Colon (tissue), 2 donors: ENCODE data around the gene HBP1.
"Not testable (repeated sequence)": the region's sequence is repeated elsewhere in the genome, so short reads cannot be mapped to it uniquely, and the experiment has no call there.

Experiments used
- FAIRE-seq: peaks from 2 replicates; lab custom pipeline; 2012; peaks lifted over from hg19 to GRCh38; lab: Jason Lieb, UNC
- donor health status: control.
- donor health status: control.

Gene HBP1

DNA sequence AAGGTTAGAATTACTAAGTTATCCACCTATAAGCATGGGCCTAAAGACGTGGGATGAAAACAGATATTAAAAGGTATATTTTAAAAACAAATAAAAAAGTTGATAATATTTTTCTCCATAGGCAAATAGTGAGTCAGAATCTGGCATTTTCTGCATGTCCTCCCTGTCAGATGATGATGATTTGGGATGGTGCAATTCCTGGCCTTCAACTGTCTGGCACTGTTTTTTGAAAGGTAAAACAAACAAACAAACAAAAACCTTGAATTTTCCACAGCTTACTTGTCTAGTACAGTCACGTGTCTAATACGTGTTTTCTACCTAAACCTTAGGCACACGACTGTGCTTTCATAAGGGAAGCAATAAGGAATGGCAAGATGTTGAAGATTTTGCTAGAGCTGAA, 17.4 kb downstream of the HBP1 start:
- no peak for FAIRE-seq

GRCh38 chr7:107187774-107188173, 19.0 kb downstream of the HBP1 start:
- no peak for FAIRE-seq

- no peak for FAIRE-seq
Observed at GRCh38 chr7:107190090-107190489, 21.3 kb downstream of the HBP1 start.

- no peak for FAIRE-seq
Observed at GRCh38 chr7:107194052-107194451, 25.2 kb downstream of the HBP1 start.

- FAIRE-seq = no peak
Observed at GRCh38 chr7:107196834-107197610, 28.2 kb downstream of the HBP1 start.

DNA sequence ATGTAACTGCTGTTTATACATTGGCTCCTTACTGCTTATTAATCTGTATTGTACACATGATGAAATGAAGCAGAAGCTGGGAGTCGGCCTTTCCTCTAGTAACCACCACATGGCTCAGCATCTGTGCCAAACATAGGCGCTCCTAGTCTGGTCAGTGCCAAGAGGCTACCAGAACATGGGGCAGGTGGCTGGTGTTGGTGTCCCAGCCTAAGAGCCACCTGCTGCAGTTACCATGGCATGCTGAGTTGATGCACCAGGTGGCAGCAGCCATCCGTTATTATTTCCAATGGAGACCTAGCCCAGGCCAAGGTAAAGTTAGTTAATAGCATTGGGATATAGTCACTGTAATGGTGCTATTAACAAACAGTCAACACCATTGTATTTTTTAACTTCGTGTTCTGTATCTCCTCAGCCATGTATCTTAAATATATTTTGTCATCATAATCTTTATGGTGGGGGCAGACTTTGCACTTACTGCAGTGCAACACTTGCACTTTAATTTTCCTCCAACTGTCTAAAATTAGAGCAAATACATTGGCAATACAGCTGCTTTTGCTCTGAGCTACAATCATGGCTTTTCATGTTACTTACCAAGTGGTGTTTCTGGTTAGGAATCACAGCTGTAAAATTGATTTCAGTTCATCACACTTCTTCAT, 33.1 kb downstream of the HBP1 start:
- no peak for FAIRE-seq

GRCh38 chr7:107203607-107204006, 34.8 kb downstream of the HBP1 start:
- FAIRE-seq = no peak

DNA sequence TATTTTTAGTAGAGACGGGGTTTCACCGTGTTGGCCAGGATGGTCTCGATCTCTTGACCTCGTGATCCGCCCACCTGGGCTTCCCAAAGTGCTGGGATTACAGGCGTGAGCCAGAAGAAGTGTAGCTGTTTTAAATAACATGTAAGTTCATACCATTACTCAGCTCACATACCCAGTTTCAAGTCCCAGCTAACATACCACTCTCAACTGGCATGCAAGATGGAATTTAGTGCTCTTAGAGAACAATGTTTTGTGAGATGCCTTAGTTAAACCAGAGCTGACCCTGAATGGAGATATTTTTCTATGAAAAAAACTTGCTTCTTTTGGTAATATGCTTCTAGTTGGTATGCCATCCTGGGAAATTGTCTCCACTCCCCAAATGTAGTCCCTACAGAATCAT, 37.3 kb downstream of the HBP1 start:
- no peak for FAIRE-seq

DNA sequence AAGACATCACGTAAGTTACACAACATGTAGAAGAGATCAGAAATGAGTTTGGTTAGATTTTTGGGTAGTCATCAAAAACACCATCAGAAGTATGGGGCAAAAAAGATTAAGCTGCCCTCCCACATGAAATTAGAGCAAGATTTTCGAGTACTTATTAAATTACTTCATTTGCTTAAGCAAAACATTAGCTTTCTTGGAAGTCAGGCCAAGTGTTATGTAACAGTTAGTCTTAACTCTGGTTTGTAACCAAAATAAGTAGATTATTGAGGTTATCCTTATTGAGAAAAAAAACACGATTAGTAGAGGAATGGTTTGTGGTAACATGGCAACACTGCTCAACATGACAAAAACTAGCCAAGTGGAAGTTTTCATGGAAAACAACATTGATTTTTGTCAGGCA, 37.9 kb downstream of the HBP1 start:
- FAIRE-seq = no peak

DNA sequence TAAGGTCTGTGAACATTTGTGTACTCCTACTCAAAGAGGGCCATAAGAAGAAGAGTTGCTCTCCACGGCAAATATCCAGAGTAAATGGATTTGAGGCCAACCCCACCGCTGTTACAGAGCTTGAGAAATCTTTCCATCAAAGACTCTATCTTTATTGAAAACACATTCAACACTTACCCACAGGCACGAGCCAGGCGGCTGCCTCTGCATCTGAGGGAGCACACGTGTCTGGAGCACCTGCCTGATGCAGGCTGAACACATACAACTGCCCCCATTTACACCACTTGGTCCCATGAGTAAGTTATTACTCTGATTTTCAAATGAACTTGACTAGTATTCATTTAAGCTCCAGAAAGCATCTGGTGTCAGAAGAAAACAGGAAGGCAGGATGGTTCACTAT, 38.7 kb downstream of the HBP1 start:
- FAIRE-seq = no peak

DNA sequence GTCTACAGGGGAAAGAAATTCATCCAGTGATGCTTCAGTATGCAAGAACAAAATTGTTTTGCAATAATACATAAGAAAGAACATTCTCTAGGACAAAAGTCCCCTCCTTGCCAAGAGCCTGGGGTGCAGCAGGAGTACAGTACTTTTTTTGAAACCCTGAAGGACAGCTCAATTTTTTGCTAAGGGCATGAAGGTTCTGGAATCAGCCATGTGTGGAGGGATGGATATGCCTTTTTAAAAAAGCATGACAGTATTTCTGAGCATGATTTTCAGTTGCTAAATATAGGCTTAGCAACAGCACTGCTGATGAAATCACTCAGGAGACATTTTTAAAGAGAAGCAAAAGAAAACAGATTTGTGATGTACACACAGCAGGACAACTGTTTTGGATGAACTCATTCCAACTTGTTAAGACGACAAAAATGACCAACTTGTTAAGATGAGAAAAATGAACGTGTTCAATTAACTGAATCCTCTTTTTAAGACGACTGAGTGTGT, 39.3 kb downstream of the HBP1 start:
- no peak for FAIRE-seq

DNA sequence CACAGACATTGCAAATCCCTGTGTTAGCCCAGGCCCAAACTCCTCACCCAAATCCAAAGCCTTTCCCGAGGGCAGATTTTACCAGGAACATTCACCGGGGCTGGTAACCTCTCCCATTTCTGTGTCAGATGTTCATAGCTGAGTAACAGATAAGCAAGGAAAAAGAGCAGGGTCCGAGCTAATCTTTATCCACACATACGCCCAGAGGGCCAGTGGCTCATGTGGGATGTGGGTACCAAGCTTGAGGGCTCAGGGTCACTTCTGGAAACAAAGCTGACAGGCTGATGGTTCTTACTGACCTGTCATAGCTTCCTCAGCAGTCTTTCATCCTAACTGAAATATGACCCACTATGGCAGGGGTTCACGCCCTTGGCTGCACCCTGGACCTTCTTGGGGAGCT, 39.8 kb downstream of the HBP1 start:
- FAIRE-seq = no peak

DNA sequence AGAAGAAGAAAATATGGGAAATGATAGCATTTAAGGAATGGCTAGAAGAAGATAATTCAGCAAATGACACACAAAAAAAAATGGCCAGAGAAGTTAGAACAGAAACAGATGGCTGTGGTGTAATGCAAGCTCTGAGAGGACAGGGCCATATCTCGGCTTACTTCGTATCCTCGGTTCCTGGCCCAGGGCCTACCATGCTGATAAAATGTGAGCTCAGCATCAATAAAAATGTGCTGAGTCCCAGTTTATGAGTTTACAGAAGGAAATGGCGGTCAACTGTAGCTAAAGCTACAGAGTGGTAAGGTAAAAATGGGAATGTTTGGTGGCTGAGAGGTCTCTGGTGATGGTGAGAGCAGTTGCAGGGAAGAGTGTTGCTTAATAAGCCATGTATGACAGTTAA, 40.8 kb downstream of the HBP1 start:
- FAIRE-seq = no peak

GRCh38 chr7:107210400-107210799, 41.6 kb downstream of the HBP1 start:
- no peak for FAIRE-seq

DNA sequence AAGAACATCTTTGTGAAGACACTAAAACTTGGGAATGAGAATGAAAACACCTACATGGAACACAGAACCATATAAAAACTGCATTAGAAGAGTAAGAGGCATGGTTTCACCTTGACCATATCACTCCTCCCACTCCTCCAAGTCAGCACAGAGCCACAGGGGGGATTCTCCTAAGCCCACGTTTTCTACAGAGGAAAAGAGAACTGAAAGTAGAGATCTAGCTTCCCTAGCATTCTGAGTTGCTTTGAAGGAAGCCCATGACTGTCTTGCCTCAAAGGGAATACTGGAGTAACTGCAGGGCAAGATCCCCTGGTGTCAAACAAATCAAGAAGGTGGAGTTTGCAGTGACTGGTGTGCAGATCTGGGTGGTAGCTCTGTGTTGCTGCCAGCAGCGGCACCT, 43.9 kb downstream of the HBP1 start:
- no peak for FAIRE-seq

DNA sequence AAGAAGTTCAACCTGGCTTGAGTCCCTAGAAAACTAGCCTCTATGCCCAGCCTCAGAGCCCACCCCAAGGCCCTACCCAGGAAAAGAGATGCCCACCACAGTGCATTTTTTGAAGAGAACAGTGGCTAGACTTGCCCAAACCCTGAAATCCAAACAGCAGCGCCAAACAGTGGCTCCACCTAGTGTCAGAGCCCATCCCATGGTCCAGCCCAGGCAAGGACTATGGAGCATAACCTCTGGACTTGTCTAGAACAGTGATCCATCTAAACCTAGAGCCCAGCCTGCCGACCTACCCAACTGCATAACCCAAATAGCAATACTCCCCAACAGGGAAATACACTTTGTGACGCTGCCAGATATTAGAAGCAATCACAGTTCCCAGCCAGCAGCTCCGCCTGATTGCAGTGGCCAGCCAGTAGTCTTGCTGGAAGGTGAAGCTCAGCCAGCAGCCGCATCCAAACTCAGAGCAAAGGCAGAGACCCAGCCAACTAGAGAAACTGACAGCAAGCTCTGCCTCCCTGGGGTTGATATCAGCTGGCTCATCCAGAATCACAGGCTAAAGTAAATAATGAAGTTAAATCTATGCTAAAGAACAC, 44.5 kb downstream of the HBP1 start:
- no peak for FAIRE-seq

- no peak for FAIRE-seq
Observed at GRCh38 chr7:107213945-107214344, 45.1 kb downstream of the HBP1 start.

- no peak for FAIRE-seq
Observed at GRCh38 chr7:107219563-107220244, 50.9 kb downstream of the HBP1 start.

- no peak for FAIRE-seq
Observed at GRCh38 chr7:107220356-107220755, 51.6 kb downstream of the HBP1 start.

GRCh38 chr7:107220806-107221205, 52.0 kb downstream of the HBP1 start:
- not testable (repeated sequence) for FAIRE-seq

- FAIRE-seq = no peak
Observed at GRCh38 chr7:107224374-107225223, 55.8 kb downstream of the HBP1 start.

DNA sequence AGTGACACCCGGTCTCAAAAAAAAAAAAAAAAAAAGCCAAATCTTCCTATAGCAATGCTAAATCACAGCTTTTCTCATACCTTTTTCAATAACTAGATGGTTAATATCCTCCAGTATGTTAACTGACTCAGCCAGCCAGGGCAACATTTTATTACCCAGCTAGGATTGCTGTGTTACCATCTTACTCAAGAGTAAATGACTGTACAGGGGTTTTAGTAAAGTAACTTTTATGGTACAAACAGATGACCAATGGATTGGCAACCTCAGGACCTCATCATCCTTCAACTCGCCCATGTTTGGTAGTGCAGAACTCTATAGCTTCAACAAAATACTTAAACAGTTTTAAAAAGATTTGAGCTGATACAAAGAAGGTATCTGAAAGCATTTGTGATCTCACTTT, 59.5 kb downstream of the HBP1 start:
- no peak for FAIRE-seq
